HG02970 (cell line): ENCODE measurements around the gene GNA15.

Experiments used
- ATAC-seq: cut with Tn5 transposase; IDR thresholded peaks from one replicate; pipeline ENCODE4 v1.9.1; 2021; ENCODE audit warnings: mild to moderate bottlenecking, moderate library complexity, moderate number of reproducible peaks; ENCODE audit not compliant: unreplicated experiment, low FRiP score

Gene GNA15

DNA sequence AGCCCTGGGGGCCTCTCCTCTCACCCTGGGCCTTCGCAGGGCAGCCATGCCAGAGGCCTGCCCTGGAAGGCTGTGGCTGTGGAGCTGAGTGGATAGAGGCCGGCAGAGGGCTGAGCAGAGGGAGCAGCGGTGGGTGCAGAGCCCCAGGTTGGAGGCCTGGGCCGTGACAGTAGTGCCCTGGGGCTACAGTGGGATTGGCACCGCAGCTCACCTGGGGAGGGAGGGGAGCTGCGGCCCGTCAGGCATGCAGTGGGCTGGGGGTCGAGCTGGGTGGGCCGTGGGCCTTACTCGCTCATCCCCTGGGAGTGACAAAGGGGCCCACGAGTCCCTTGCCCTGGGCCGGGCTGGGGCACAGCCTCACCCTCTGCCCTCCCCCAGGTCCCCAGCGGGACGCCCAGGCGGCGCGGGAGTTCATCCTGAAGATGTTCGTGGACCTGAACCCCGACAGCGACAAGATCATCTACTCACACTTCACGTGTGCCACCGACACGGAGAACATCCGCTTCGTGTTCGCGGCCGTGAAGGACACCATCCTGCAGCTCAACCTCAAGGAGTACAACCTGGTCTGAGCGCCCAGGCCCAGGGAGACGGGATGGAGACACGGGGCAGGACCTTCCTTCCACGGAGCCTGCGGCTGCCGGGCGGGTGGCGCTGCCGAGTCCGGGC is 15.1 kb upstream of the GNA15 start:
- no peak for ATAC-seq

DNA sequence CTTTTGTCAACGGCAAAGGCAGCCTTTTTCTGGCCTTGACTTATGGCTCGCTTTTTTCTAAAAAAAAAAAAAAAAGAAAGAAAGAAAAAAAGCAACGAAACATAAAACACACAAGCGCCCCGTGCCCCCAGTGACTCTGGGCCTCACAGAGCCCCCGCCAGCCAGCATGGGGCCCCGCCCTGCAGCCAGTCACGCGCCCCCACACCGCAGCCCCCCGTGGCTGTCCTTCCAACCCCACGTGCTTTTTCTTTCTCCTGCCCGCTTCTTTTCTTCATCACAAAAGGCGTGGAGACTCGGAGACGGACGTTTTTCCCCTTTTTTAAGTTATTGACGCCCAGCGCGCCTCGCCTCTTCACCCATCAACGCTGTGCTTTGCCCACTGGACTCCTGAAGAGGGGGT is 14.4 kb upstream of the GNA15 start:
- ATAC-seq: no peak

DNA sequence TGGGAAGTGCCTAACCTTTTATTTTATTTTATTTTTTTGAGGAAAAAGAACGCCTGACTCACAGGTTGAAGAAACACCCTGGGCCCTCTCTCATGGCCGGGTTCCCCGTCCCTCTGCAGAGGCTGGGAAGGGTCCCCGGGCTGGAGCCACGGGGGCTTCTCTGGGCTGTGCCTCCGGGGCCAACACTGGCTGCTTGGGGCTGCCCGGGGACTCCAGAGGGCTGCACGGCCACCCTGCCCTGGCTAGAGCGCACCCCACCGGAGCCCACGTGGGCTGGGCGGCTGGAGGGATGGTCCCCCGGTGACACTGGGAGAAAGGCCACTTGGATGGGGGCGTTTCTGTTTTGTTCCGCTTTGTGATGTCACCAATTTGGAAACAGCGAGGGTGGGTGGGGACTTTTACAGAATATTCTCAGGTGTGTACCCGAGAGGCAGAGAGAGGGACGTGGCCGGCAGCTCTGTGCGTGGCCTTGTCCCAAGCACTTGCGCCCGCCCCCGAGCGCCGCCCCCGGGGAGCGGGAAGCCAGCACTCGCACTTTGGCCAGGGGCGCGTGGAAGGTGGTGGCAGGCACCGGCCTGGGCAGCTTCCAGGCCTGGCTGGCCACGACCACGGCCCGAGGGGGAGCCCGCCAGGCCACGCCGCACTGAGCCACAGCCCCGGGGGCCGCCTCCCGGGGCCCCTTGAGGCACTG is 13.9 kb upstream of the GNA15 start:
- no peak for ATAC-seq

DNA sequence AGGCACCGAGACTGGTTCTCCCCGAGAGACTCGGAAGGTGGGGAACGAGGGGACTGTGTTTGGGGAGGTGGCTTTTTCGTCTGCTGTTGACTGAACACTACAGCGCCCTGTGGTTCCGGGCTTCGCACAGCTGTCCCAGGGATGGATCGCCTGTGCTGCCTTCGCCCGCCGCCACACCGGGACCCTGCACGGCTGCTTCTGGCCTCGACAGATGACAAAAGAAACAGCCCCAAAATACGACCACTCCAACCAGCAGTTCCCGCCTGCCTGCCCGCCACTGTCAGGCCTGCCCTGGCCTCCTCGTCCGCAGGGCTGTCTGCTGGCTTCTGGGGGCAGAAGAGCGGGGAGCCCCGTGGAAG is 13.3 kb upstream of the GNA15 start:
- no peak for ATAC-seq

DNA sequence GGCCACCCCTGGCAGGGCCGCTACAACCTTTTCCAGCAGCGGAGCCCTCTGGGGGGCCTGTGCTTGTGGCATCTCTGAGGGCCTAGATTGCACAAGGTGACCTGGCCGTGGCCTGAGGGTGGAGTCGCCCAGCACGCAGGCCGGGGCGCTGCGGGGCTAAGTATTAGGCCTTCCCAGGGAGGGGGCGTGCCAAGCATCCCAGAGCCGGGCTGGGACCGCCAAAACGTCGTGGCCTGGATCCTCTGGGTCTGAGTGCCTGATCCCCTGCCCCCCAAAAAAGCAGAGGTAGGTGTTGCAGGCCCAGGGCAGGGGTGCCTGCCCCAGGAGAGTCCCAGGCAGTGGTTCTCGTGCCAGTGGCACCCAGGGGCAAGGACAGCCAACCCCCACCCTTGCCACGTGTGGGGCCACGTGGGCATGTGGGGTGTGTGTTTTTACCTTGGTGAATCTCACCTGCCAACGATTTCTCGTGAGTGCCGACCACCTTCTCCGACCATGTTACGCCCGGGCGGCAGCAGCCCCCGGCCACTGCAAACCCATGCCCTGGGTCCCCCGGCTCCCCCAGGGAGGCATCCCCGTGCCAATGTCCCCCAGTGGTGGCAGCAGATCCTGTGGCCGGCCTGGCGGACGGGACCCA is 12.6 kb upstream of the GNA15 start:
- ATAC-seq: no peak

DNA sequence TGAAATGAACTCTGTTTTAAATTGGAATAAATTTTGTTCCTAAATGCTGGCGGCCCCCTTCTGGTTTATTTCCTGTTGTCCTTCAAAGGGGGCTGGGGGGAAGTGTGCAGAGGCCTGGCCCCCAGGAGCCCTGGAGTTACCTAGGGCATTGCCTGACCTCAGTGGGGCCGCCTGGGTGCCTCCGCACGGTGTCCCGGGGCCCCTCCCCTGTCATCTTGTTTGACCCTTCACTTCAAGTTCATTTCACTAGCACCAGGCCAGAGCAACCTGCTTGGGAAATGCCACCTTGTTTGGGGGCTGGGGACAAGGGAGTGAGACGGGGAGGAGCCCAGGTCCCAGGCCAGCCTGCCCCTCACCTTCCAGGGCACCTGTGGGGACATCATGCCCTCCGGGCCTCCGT is 11.9 kb upstream of the GNA15 start:
- ATAC-seq: no peak

DNA sequence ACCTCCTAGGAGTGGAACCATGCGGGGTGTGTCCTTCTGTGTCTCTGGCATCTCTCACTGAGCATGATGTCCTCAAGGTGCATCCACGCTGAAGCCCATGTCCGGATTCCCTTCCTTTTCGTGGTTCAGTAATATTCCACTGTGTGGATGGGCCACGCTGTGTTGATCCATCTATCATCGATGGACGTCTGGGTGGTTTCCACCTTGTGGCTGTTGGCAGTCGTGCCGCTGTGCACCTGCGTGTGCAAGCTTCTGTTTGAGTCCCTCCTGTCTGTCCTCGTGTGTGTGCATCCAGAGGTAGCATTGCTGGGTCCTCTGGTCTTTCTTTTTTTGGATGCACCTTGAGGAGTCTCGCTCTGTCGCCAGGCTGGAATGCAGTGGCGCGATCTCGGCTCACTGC is 11.2 kb upstream of the GNA15 start:
- no peak for ATAC-seq

DNA sequence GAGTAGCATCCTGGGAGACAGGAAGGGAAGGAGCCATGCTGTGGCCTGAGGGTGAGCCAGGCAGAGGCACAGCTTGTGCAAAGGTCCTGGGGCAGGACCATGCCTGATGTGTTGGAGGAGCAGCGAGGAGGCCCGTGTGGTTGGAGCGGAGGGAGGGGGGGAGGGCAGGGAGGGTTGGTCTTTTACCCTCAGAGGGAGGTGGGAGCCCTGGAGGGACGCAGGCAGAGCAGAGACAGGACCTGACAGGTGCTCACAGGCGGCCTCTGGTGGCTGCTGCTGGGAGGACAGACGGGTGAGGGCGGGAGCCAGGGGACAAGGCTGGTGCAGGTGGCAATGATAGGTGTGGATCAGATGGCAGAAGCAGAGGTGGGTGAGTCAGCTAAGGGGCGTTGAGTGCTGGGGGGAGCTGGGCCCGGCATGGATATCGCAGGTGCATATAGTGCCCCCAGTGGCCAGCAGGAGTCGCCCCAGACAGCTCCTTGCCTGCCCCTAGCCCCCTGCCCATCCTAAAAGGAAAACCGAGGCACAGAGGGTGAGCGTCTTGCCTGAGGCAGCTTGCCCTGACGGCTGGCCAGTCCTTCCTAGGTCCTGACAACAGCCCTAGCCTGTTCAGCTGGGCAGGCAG is 9.8 kb upstream of the GNA15 start:
- no peak for ATAC-seq

DNA sequence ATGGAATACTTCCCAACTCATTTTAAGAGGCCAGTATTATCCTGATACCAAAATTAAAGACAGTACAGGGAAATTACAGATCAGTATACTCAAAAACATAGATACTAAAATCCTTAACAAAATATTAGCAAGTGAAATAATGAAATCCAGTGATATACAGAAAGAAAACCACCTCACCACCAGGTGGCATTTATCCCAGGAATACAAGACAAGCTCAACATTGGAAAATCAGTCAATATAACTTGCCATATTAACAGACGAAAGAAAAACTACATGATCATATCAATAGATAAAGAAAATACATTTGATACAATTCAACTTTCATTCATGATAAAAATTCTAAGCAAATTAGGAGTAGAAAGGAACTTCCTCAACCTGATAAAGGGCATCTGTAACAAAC is 6.7 kb upstream of the GNA15 start:
- no peak for ATAC-seq

DNA sequence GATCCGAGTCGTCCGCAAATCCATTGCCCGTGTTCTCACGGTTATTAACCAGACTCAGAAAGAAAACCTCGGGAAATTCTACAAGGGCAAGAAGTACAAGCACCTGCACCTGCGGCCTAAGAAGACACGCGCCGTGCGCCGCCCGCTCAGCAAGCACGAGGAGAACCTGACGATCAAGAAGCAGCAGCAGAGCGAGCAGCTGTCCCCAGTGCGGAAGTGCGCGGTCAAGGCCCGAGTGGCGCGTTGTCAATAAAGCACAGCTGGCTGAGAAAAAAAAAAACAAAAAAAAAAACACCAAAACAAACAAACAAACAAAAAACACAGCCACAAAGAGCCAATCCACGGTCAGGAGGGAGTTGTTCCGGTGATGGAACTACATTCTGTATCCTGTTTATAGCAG is 4.7 kb upstream of the GNA15 start:
- no peak for ATAC-seq

DNA sequence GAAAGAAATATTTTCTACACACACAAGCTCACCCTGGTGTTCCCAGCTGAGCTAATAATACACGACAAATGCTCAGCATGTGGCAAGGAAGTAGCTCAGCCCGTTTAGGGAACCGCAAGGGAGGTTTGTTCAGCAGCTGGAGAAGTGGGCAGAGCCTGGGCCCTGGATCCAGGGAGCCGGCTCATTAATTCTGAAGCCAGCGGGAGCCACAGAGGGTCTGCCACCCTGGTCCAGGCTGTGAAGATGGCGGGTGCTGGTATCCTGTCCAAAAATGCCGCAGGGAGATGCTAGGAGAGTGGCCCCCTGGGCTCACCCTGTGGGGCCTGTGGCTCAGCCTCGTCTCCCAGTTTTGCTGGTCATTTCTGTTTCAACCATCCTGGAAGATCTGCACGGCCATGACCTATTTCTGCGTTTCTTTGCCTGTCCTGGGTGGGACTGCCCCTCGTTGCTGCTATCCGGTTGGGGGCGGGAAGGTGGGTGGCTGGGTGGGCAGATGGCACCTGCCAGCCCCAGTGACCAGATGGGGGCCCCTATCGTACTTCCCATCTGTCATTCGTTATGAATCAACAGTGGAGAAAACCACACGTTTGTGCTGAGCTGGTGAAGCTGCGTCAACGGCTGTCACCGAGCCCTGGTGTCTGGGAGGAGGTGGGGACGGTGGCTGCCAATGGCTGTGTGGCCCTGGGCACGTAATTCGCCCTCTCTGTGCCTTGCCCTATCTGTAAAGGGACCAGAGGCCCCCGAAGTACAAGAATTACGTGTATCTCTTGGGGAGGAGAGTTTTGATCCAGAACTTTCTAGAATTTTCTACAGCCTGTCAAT is 2.7 kb upstream of the GNA15 start:
- ATAC-seq: peak; percentile 58

DNA sequence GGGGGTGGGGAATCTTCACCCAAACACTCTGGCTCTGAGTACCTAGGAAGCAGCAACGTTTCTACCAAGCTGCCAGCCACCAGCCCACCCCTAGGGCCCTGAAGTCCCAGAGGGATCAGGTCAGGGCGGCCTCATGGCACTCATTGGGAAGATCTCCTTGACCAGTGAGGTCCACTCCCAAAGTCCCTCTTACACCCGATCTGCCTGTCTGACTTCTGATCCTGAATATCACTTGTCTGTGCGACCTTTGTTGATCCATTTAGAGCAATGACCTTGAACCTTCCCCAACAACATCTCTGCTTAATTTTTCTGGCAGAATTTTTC is 2.1 kb upstream of the GNA15 start:
- peak; percentile 15 for ATAC-seq

DNA sequence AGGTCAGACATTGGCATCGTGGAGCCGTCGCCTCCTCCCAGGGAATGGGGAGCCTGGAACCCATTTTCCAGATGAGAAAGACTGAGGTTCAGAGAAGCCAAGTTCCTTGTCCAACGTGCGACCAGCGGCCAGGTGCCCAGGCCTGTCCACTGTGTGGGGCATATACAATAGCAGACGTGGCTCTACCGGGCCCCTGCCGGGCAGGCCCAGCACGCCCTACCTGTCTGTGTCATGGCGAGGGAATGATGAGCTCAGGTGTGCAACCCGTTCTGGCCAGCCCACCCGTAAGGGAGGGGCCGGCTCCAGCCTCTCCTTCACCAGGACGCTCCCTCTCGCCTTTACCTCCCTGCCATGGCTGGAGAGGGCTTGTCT is 837 bp downstream of the GNA15 start:
- no peak for ATAC-seq

DNA sequence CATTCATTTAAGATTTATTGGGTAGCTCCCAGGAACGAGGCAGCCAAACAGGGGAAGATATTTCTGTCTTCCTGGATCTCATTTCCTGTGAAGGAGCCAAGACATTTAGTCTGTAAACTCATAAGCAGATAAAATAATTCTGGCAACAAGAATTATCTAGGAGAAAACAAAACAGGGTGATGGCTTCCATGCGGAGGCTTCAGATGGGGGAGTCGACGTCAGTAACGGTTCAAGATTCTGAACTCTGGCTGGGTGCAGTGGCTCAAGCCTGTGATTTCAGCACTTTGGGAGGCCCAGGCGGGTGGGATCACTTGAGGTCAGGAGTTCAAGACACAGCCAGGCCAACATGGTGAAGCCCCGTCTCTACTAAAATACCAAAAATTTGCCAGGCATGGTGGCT is 1.3 kb downstream of the GNA15 start:
- ATAC-seq: no peak

DNA sequence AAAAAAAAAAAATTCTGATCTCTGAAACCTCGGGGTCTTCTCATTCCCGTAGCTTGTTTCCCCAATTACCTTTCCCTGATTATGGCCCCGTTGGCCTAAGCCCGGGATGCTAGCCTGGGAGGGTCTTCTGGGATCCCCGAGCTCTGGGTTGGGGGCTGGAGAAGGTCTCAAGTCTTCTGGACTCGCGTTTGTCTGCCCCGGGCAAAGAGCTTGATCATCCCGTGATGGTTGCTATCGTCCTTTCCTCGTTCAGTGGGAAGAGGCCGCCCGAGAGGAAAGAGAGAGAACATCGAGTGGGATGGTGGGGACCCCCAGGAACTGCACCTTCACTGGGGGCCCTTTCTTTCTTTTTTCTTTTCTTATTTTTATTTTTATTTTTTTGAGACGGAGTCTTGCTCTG is 2.4 kb downstream of the GNA15 start:
- ATAC-seq: no peak

DNA sequence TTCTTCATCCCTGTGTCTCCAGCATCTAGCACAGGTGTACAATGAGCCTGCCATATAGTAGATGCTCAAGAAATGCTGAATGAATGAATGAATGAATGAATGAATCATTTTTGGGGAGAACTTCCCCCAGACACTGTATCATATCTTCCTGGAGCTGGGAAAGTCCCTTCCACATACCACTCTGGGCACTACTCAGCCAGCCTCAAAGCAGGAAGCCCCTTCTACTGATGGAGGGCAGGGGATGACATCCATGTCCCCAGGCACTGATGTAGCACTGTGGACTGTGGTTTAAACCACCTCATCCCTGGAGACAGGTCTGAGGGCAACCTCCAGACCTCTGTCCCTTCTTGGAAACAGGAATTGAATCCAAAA is 4.8 kb downstream of the GNA15 start:
- no peak for ATAC-seq

DNA sequence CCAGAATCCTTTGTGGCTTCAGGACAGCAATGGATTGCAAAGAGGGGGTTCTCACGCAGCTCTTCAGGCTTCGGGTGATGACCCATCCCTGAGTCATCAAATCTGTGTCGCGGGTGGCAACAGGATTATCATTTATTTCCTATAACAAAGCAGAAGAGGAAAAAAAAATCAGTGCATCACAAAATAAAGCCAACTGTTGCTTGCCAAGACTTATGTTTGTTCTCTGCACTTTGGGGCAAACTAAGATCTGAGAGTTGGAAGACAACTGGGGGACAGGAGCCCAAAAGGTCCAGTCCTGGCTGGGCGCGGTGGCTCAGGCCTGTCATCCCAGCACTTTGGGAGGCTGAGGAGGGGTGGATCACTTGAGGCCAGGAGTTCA is 6.4 kb downstream of the GNA15 start:
- ATAC-seq: no peak

DNA sequence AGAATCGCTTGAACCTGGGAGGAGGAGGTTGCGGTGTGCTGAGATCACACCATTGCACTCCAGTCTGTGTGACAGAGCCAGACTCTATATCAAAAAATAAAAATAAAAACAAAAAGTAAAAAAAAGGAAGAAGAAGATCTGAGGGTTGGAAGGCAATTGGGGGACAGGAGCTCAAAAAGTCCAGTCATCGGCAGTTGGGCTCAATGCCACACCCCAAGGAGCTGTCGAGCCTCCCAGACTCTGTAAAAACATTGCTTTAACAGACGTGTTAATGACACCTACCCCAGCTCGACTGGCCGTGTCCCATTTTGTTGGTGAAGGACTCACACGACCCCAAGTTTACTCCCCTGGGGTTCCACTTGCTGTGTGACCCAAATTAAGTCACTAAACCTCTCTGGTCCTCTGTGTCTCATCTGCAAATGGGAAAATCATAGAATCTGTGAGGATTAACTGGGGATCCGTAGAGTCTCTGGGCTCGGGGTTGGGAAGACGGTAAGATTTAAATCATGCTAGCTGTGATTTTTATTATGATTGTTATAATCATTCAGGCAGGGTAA is 7.0 kb downstream of the GNA15 start:
- ATAC-seq: no peak

DNA sequence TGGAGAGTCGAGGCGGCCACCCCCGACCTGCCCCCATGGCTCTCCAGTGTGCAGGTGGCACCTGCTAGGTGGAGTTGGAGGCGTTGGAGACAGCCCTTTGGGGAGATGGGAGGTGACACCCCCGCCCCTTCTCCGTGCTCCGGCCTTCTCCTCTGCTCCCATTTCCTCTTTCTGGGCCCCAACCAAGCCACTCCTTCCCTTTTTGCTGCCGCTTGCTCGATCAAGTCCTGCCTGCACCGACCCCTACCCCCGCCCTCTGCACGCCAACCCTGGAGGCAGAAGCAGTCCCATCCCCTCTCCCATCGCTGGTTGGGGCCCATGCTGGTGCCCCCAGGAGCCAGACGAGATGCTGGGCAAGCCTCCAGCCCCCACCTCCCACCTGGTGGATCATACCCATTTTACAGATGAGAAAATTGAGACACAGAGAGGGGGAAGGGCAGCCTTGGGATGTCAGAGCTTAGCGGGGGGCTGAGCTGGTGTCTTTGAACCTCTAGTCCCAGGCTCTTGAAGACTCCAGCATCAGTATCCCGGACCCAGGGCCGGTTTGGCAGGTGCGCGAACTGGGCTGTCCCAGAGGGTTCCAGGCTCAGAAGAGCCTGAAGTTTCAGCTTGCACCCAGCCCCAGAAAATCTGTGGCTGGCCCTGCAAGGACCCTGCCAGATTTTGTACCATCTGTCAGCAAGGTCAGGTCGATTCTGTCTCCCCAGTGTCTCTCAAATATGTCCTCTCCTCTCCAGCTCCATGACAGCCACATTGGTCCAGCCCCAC is 10.3 kb downstream of the GNA15 start:
- ATAC-seq: no peak

DNA sequence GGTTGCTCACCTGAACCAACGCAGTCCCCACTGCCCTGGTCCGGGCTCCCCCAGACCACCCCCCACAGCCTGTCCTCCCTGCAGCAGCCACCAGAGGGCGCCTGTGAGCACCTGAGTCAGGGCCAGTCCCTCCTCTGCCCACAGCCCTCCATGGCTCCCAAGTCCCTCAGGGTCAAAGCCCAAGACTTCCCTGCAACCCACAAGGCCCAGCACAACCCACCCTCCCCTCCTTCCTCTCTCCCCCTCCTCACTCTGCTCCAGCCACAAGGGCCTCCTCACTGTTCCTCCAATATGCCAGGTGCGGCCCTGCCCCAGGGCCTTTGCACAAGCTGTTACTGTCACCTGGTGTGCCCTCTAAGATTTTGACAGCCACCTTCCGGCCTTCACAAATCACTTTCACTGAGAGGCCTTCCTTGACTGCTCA is 10.9 kb downstream of the GNA15 start:
- ATAC-seq: no peak
